Measurements from ENCODE around the gene KRT8.
"Not testable (repeated sequence)": the region's sequence is repeated elsewhere in the genome, so short reads cannot be mapped to it uniquely, and the experiment has no call there.

KRT8 gene

DNA sequence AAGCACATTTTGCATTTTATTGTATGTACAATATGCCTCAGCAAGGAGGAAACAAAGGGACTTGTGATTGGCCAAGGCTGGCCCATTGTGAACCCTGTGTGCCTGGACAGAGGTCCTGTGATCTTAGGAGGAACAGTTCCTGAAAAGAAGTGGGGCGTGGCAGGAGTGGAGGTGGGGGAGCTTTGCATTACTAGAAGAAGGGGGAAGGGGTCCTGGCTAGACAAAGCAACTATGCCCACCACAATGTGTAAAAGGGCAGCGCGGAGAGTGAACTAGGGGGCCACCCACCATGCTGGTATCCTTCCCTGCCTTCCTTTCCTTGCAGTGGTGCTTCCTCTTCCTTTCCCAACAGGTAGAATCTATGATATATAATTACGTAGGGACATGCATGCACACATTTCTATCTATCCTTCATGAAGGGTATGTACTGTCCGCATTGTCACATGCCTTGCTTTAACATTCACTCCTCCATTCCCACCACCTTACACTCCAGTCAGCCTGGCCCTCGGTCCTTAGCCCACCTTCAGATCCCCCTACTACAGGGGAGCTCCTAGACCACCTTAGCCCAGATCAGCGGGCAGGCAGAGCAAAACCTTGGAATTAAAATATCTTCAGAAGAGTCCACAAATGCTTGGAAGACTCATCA, 12.5 kb downstream of the KRT8 start:
- no peaks in the 10 kb centered on the region for H3K27me3 ChIP-seq (ENCODE audit: control insufficient read depth in 2 of 2, insufficient read depth in 2 of 2, low read length in 2 of 2)
- peaks cover 4 to 9% of the 10 kb centered on the region in 2 donors for H3K36me3 ChIP-seq (ENCODE audit: control insufficient read depth in 2 of 2, insufficient read depth in 2 of 2, low read length in 2 of 2)
- H3K4me3 ChIP-seq (ENCODE audit: low read length in 2 of 2), result no peak overlapping the region

DNA sequence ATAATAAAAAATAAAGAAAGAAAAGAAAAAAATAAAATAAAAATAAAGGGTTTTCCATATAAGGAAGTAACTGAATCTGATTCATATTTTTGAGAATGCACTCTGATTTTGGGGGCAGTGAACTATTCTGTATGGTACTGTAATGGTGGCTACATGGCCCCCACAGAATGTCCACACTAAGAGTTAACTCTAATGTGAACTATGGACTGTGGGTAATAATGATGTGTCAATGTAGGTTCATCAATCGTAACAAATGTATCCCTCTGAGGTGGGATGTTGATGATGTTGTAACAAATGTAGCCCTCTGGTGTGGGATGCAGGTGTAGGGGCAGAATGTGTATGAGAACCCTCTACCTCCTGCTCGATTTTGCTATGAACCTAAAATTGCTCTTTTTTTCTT, 13.8 kb downstream of the KRT8 start:
- Histone ChIP-seq H3K4me1 (ENCODE audit: control insufficient read depth in 2 of 2, insufficient read depth in 2 of 2, low read length in 2 of 2) (peaks cover 7 to 11% of the 10 kb centered on the region in 2 donors), H3K4me3 (ENCODE audit: low read length in 2 of 2) (no peak overlapping the region), H3K9me3 (ENCODE audit: control insufficient read depth in 2 of 2, low read length in 2 of 2) (no peaks in the 10 kb centered on the region), H3K27ac (ENCODE audit: low read depth in 2 of 2, low read length in 2 of 2) (no peak overlapping the region), H3K27me3 (ENCODE audit: control insufficient read depth in 2 of 2, insufficient read depth in 2 of 2, low read length in 2 of 2) (no peaks in the 10 kb centered on the region), H3K36me3 (ENCODE audit: control insufficient read depth in 2 of 2, insufficient read depth in 2 of 2, low read length in 2 of 2) (no peaks in the 10 kb centered on the region), H3K9ac (ENCODE audit: low read depth in 1 of 2, low read length in 2 of 2) (no peak overlapping the region)

More for the DNA sequence above, 12.5 kb downstream of the KRT8 start:
- Histone ChIP-seq H3K27ac (ENCODE audit: low read depth in 2 of 2, low read length in 2 of 2) (no peak overlapping the region), H3K4me1 (ENCODE audit: control insufficient read depth in 2 of 2, insufficient read depth in 2 of 2, low read length in 2 of 2) (peaks cover 16 to 23% of the 10 kb centered on the region in 2 donors), H3K9ac (ENCODE audit: low read depth in 1 of 2, low read length in 2 of 2) (no peak overlapping the region), H3K9me3 (ENCODE audit: control insufficient read depth in 2 of 2, low read length in 2 of 2) (no peaks in the 10 kb centered on the region)

DNA sequence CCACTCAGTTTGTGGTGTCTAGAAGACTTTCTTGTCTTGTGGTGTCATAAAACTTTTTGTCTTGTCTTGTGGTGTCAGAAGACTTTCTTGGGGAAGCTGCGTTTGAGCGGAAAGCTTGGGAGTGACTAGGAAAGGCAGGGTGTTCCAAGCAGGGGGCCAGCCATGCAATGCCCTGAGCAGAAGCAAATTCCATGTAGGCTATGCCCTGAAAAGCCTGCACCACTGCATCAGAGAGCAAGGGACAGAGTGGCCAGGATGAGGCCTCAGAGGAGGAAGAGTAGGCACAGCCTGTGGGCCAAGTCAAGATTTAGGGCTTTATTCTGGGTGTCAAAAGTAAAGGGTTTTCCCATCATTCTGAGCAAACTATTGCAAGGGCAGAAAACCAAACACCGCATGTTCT, 14.5 kb downstream of the KRT8 start:
- Histone ChIP-seq H3K9me3 (ENCODE audit: control insufficient read depth in 2 of 2, low read length in 2 of 2) (no peaks in the 10 kb centered on the region), H3K27ac (ENCODE audit: low read depth in 2 of 2, low read length in 2 of 2) (no peak overlapping the region), H3K27me3 (ENCODE audit: control insufficient read depth in 2 of 2, insufficient read depth in 2 of 2, low read length in 2 of 2) (no peaks in the 10 kb centered on the region), H3K4me3 (ENCODE audit: low read length in 2 of 2) (no peak overlapping the region), H3K36me3 (ENCODE audit: control insufficient read depth in 2 of 2, insufficient read depth in 2 of 2, low read length in 2 of 2) (no peaks in the 10 kb centered on the region), H3K9ac (ENCODE audit: low read depth in 1 of 2, low read length in 2 of 2) (no peak overlapping the region), H3K4me1 (ENCODE audit: control insufficient read depth in 2 of 2, insufficient read depth in 2 of 2, low read length in 2 of 2) (peaks cover 1 to 5% of the 10 kb centered on the region in 2 donors)

DNA sequence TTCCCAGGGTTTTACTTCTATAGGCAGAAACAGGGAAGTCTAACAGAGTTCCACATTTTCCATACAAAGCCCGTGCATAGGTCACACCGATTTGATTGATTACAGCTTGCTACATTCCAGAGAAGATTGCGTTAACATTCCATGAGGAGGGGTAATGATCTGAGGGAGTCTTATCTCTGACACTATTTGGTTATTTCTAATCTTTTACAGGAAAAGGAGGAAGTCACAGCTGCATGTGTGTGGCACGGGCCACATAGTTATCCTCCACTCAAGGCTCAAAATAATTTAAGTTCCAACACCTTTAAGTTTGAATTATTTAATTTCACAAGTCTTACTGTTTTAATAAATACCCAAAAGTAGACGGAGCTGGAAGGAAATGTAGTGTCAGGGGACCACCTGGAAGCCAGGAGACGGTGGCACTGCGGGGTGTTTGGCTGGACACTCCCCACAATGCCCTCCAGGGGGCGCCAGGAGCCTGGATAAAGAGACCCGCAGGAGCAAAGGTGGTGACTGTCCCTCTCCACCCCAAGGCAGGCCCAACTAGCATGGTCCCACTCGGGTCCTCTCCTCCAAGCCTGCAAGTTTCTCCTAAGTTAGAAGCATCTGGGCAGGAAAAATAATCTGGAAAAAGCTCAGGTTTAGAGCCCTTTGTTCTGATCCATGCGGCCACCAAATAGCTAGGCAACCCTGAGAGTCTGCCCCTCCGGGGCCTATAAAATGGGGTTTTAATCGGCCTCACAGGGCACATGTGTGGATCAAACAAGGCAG, 20.2 kb downstream of the KRT8 start:
- Histone ChIP-seq H3K9ac (ENCODE audit: low read depth in 1 of 2, low read length in 2 of 2) (no peak overlapping the region), H3K27me3 (ENCODE audit: control insufficient read depth in 2 of 2, insufficient read depth in 2 of 2, low read length in 2 of 2) (no peaks in the 10 kb centered on the region), H3K27ac (ENCODE audit: low read depth in 2 of 2, low read length in 2 of 2) (peak overlapping the region; percentile 1 to 23)

DNA sequence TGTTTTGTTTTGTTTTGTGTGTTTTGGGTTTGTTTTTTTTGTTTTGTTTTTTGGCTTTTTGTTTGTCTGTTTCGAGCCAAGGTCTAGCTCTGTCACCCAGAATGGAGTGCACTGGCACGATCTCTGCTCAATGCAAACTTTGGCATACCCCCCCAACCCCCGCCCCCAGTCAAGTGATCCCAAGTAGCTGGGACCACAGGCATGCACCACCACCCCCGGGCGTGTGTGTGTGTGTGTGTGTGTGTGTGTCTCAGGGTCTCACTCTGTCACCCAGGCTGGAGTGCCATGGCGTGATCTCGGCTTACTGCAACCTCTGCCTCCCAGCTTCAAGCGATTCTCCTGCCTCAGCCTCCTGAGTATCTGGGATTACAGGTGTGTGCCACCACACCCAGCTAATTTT, 24.4 kb downstream of the KRT8 start:
- H3K4me1 ChIP-seq (ENCODE audit: control insufficient read depth in 2 of 2, insufficient read depth in 2 of 2, low read length in 2 of 2), result peaks cover 23 to 26% of the 10 kb centered on the region in 2 donors
- not testable (repeated sequence) for H3K4me3 ChIP-seq (ENCODE audit: low read length in 2 of 2); H3K27me3 ChIP-seq (ENCODE audit: control insufficient read depth in 2 of 2, insufficient read depth in 2 of 2, low read length in 2 of 2); H3K9ac ChIP-seq (ENCODE audit: low read depth in 1 of 2, low read length in 2 of 2); H3K27ac ChIP-seq (ENCODE audit: low read depth in 2 of 2, low read length in 2 of 2); H3K9me3 ChIP-seq (ENCODE audit: control insufficient read depth in 2 of 2, low read length in 2 of 2); H3K36me3 ChIP-seq (ENCODE audit: control insufficient read depth in 2 of 2, insufficient read depth in 2 of 2, low read length in 2 of 2)

More for the DNA sequence above, 20.2 kb downstream of the KRT8 start:
- Histone ChIP-seq H3K9me3 (ENCODE audit: control insufficient read depth in 2 of 2, low read length in 2 of 2) (no peaks in the 10 kb centered on the region), H3K36me3 (ENCODE audit: control insufficient read depth in 2 of 2, insufficient read depth in 2 of 2, low read length in 2 of 2) (no peaks in the 10 kb centered on the region), H3K4me3 (ENCODE audit: low read length in 2 of 2) (no peak overlapping the region), H3K4me1 (ENCODE audit: control insufficient read depth in 2 of 2, insufficient read depth in 2 of 2, low read length in 2 of 2) (peaks cover 2 to 3% of the 10 kb centered on the region in 2 donors)

DNA sequence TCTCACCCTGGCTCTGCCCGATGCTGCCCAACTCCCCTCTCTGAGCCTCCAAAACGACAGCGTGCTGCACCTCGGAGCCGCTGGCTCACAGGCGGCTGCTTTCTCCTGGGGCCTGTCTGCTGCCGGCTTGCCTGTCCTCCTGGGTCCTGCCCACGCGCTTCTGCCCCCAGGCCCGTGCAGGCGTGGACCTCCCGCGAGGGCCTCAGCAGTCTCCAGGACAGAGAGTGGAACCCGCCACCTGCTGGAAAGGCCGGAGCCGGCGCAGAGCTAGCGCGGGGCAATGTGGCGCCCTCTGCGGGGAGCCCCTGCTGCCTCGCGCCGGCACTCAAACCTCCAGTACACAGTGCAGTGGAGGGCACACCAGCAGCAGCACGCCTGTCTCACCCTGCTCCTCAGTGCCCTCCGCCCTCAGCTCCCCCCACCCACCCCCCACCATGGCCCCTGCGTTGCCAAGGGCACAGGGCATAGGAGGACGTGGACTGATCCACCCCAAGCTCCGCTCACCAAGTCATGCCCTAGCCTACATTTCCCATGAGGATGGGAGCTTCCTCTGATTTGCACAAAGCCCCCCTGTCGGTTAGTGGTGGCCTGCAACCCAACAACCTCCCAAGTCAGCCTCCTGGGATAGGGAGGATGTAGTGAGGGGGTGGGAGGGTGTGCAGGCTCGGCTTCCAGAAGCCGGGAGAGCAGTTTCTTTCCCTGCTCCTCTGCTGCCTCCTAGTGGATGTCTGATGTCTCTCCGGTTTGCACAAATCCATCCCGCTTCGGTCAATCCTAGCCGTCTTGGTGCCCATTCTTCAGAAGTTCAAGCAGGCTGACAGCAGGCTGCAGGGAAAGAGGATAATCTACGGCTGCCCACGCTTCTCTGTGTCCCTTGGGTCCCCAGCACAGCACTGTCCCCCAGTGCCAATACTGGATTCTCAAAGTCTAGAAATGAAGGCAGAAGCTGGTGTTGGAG, 25.2 kb downstream of the KRT8 start:
- peak overlapping the region; percentile 54 to 63 for H3K9ac ChIP-seq (ENCODE audit: low read depth in 1 of 2, low read length in 2 of 2)
- H3K4me3 ChIP-seq (ENCODE audit: low read length in 2 of 2), result peak overlapping the region; percentile 56 to 57
- peak overlapping the region in 1 of 2 donors; percentile 20 for H3K27ac ChIP-seq (ENCODE audit: low read depth in 2 of 2, low read length in 2 of 2)
- peaks cover 23 to 30% of the 10 kb centered on the region in 2 donors for H3K4me1 ChIP-seq (ENCODE audit: control insufficient read depth in 2 of 2, insufficient read depth in 2 of 2, low read length in 2 of 2)
- H3K36me3 ChIP-seq (ENCODE audit: control insufficient read depth in 2 of 2, insufficient read depth in 2 of 2, low read length in 2 of 2), result no peaks in the 10 kb centered on the region
- H3K27me3 ChIP-seq (ENCODE audit: control insufficient read depth in 2 of 2, insufficient read depth in 2 of 2, low read length in 2 of 2), result no peaks in the 10 kb centered on the region
- H3K9me3 ChIP-seq (ENCODE audit: control insufficient read depth in 2 of 2, low read length in 2 of 2), result no peaks in the 10 kb centered on the region

DNA sequence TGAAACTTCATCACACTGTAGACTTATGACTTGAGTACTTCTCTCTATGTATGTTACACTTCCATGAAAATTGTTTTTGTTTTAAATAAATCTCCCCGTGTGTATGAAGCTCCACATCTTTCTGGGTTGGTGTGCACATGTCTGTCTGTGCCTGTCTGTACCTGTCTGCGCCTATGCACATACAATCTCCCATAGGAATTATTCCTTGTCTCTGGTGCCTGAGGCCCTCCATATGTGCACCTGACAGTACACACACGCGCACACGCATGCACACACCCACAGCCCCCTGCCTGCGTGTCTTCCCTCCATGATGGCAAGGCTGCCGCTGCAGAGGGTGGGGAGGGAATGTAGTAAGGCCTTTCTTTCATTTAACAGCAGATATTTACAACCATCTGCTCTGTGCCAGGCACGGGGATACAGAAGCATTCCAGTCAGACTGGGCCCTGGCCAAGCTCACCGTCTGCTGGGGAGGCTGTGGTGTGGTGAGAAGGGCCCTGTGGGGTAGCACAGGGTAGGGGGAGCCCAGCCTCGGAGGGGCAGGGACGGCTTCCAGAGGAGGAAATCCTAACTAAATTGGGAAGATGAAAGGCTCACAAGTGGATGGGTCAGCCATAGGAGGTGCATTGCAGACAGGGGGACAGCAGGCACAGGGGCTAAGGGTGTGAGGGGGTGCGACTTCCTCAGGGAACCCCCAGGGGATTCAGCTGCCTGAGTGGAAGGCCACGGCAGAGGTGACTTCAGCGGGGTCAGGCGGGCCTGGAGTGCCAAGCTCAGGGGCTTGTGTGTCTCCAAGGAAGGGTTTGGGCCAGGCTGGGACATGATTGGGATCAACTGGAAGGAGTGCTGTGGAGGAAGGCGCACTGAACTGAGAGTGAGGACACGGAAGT, 26.1 kb downstream of the KRT8 start:
- Histone ChIP-seq H3K27ac (ENCODE audit: low read depth in 2 of 2, low read length in 2 of 2) (peak overlapping the region in 1 of 2 donors; percentile 20), H3K4me3 (ENCODE audit: low read length in 2 of 2) (peak overlapping the region; percentile 31 to 57), H3K9me3 (ENCODE audit: control insufficient read depth in 2 of 2, low read length in 2 of 2) (no peaks in the 10 kb centered on the region), H3K9ac (ENCODE audit: low read depth in 1 of 2, low read length in 2 of 2) (peak overlapping the region; percentile 54 to 63), H3K27me3 (ENCODE audit: control insufficient read depth in 2 of 2, insufficient read depth in 2 of 2, low read length in 2 of 2) (no peaks in the 10 kb centered on the region), H3K36me3 (ENCODE audit: control insufficient read depth in 2 of 2, insufficient read depth in 2 of 2, low read length in 2 of 2) (no peaks in the 10 kb centered on the region), H3K4me1 (ENCODE audit: control insufficient read depth in 2 of 2, insufficient read depth in 2 of 2, low read length in 2 of 2) (peaks cover 29 to 37% of the 10 kb centered on the region in 2 donors)

DNA sequence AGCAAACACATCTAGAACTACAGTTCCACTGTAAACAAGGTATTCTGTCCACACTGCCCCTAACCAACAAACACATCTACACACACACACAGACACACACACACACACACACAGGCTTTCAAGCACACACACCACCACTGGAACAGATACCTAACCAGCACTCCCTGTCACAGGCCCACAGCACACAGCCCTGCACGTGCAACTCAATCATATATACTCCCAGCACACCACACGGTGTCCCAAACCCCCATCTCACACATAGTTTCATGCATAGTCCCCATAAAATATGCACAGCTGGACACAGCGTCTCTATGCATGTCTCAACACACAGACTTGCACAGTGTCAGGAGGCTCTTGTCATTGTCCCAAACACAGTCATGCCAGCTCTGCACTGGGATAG, 27.6 kb downstream of the KRT8 start:
- H3K27ac ChIP-seq (ENCODE audit: low read depth in 2 of 2, low read length in 2 of 2), result peak overlapping the region in 1 of 2 donors; percentile 1

DNA sequence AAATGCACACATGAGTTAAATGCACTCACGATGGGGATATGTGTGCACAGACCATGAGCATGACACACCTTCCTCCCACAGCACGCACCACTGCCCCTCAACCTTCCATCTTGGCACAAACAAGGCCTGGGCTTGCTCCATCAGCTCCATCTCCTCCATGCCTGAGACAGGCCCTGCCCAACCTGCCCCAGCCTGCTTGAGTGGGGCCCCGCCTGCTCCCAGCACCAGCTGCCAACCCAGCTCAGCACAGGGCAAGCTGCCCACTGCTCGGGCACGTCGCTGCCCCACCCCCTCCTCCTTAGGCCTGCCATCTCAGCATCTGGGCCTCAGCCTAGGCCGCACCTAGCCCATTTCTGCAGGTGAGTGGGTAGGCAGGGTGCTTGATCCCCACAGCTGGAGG, 28.5 kb downstream of the KRT8 start:
- Histone ChIP-seq H3K27me3 (ENCODE audit: control insufficient read depth in 2 of 2, insufficient read depth in 2 of 2, low read length in 2 of 2) (no peaks in the 10 kb centered on the region), H3K4me3 (ENCODE audit: low read length in 2 of 2) (no peak overlapping the region), H3K4me1 (ENCODE audit: control insufficient read depth in 2 of 2, insufficient read depth in 2 of 2, low read length in 2 of 2) (peaks cover 53 to 61% of the 10 kb centered on the region in 2 donors), H3K9ac (ENCODE audit: low read depth in 1 of 2, low read length in 2 of 2) (no peak overlapping the region), H3K27ac (ENCODE audit: low read depth in 2 of 2, low read length in 2 of 2) (peak overlapping the region; percentile 46 to 49), H3K9me3 (ENCODE audit: control insufficient read depth in 2 of 2, low read length in 2 of 2) (no peaks in the 10 kb centered on the region), H3K36me3 (ENCODE audit: control insufficient read depth in 2 of 2, insufficient read depth in 2 of 2, low read length in 2 of 2) (no peaks in the 10 kb centered on the region)

More for the DNA sequence above, 27.6 kb downstream of the KRT8 start:
- no peaks in the 10 kb centered on the region for H3K9me3 ChIP-seq (ENCODE audit: control insufficient read depth in 2 of 2, low read length in 2 of 2)
- no peak overlapping the region for H3K4me3 ChIP-seq (ENCODE audit: low read length in 2 of 2)
- no peak overlapping the region for H3K9ac ChIP-seq (ENCODE audit: low read depth in 1 of 2, low read length in 2 of 2)
- no peaks in the 10 kb centered on the region for H3K36me3 ChIP-seq (ENCODE audit: control insufficient read depth in 2 of 2, insufficient read depth in 2 of 2, low read length in 2 of 2)
- H3K27me3 ChIP-seq (ENCODE audit: control insufficient read depth in 2 of 2, insufficient read depth in 2 of 2, low read length in 2 of 2), result no peaks in the 10 kb centered on the region
- H3K4me1 ChIP-seq (ENCODE audit: control insufficient read depth in 2 of 2, insufficient read depth in 2 of 2, low read length in 2 of 2), result peaks cover 44 to 52% of the 10 kb centered on the region in 2 donors

Measured in mucosa of rectum (tissue), 2 donors.